ENCODE measurements around the gene PLIN5. TPM values are rescaled to one million over a fixed set of nuclear protein-coding genes. Genes with fewer than 3 reads are reported as not detected.

The PLIN5 gene
- total RNA-seq, 6 experiments from 2014 or later: not detected

DNA sequence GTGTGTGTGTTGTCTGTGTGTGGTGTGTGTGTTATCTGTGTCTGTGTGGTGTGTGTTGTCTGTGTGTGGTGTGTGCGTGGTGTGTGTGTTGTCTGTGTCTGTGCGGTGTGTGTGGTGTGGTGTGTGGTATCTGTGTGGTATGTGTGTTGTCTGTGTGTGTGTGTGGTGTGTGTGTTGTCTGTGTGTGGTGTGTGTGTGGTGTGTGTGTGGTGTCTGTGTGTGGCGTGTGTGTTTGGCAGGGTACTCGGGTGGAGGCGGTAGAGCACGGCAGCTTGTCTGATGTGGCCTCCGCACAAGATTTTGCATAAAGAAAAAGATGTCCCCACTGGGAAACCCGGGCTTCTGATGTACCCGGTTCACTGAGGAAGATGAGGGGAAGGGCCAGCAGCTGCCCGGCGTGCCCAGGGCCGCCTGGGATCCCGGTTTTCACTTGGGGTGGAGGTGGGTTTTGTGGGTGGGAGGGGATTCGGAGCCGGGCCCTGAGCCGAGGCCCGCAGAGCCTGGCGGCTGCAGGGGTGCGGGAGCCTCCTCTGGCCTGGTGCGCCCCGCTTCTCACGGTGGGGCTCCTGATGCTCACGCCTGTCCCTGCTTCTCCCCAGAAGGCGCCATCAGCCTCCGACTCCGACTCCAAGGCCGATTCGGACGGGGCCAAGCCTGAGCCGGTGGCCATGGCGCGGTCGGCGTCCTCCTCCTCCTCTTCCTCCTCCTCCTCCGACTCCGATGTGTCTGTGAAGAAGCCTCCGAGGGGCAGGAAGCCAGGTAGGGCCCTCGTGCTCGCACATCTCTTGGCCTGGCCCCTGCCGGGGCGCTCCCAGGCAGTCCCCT is 41.7 kb downstream of the PLIN5 start:
- Mint-ChIP-seq H3K27ac (no peak overlapping the region), H3K27me3 (ENCODE audit: insufficient read depth) (no peaks in the 10 kb centered on the region), H3K4me1 (ENCODE audit: low read depth) (no peaks in the 10 kb centered on the region), H3K9me3 (no peaks in the 10 kb centered on the region), H3K36me3 (ENCODE audit: low read depth) (peaks cover 17% of the 10 kb centered on the region), H3K4me3 (no peak overlapping the region)
- no peak for DNase-seq
- no peak for TF ChIP-seq CTCF (IDR thresholded peaks at IDR 0.05)

DNA sequence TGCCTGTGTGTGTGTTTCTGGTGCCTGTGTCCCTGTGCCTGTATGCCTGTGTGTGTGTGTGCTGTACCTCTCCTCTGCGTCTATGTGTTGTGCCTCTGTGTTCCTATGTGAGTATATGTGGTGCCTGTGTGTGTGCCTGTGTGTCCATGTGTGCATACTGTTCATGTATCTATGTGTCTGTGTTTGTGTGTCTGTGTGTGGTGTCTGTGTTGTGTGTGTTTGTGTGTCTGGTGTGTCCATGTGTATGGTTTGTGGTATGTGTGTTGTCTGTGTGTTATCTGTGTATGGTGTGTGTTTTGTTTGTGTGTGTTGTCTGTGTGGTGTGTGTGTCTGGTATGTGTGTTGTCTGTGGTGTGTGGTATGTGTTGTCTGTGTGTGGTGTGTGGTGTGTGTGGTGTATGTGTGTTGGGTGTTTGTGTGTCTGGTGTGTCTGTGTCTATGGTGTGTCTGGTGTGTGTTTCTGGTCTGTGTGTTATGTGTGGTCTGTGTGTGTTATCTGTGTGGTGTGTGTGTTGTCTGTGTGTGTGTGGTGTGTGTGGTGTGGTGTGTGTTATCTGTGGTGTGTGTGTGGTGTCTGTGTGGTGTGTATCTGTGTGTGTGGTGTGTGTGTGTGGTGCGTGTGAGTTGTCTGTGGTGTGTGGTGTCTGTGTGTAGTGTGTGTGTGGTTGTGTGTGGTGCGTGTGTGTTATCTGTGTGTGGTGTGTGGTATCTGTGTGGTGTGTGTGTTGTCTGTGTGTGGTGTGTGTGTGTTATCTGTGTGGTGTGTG is 42.5 kb downstream of the PLIN5 start:
- no peak for DNase-seq
- Mint-ChIP-seq H3K27me3 (ENCODE audit: insufficient read depth) (no peaks in the 10 kb centered on the region), H3K4me3 (no peak overlapping the region), H3K36me3 (ENCODE audit: low read depth) (peaks cover 18% of the 10 kb centered on the region), H3K27ac (no peak overlapping the region), H3K9me3 (no peaks in the 10 kb centered on the region), H3K4me1 (ENCODE audit: low read depth) (no peaks in the 10 kb centered on the region)
- TF ChIP-seq CTCF (IDR thresholded peaks at IDR 0.05): no peak

DNA sequence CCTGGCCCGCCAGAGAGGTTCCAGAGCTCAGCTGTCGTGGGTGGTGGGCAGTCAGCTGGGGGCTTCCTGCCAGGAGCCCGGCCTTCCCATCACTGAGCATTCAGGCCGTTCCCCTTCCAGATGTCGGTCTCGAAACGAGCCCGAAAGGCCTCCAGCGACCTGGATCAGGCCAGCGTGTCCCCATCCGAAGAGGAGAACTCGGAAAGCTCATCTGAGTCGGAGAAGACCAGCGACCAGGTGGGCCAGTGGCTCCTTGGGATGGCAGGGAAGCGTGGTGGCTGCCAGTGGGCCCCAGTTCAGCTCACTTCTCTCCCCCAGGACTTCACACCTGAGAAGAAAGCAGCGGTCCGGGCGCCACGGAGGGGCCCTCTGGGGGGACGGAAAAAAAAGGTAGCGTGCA is 43.6 kb downstream of the PLIN5 start:
- DNase-seq: no peak
- H3K4me1 Mint-ChIP-seq (ENCODE audit: low read depth): no peaks in the 10 kb centered on the region

GRCh38 chr19:4488496-4488895 is 46.5 kb downstream of the PLIN5 start:
- Mint-ChIP-seq H3K36me3 (ENCODE audit: low read depth) (peaks cover 33% of the 10 kb centered on the region), H3K4me3 (no peak overlapping the region), H3K27ac (no peak overlapping the region), H3K27me3 (ENCODE audit: insufficient read depth) (peaks cover under 1% of the 10 kb centered on the region; the same call in 1 of the 2 replicates), H3K4me1 (ENCODE audit: low read depth) (no peaks in the 10 kb centered on the region), H3K9me3 (no peaks in the 10 kb centered on the region)
- no peak for TF ChIP-seq CTCF (IDR thresholded peaks at IDR 0.05)
- DNase-seq: no peak

More for the DNA sequence above, 43.6 kb downstream of the PLIN5 start:
- no peaks in the 10 kb centered on the region for H3K9me3 Mint-ChIP-seq
- H3K27ac Mint-ChIP-seq: no peak overlapping the region
- no peaks in the 10 kb centered on the region for H3K27me3 Mint-ChIP-seq (ENCODE audit: insufficient read depth)
- no peak for TF ChIP-seq CTCF (IDR thresholded peaks at IDR 0.05)
- H3K4me3 Mint-ChIP-seq: no peak overlapping the region
- peaks cover 22% of the 10 kb centered on the region for H3K36me3 Mint-ChIP-seq (ENCODE audit: low read depth)

GRCh38 chr19:4487572-4487971 is 47.5 kb downstream of the PLIN5 start:
- no peaks in the 10 kb centered on the region for H3K9me3 Mint-ChIP-seq
- no peak overlapping the region for H3K4me3 Mint-ChIP-seq
- peaks cover 2% of the 10 kb centered on the region; the same call in 1 of the 2 replicates for H3K27me3 Mint-ChIP-seq (ENCODE audit: insufficient read depth)
- H3K27ac Mint-ChIP-seq: no peak overlapping the region
- no peaks in the 10 kb centered on the region for H3K4me1 Mint-ChIP-seq (ENCODE audit: low read depth)
- no peak for DNase-seq
- TF ChIP-seq CTCF (IDR thresholded peaks at IDR 0.05): no peak
- H3K36me3 Mint-ChIP-seq (ENCODE audit: low read depth): peaks cover 36% of the 10 kb centered on the region
